OCI-LY3 (cell line): ENCODE data around the gene RANBP9.

Experiments used
- EZH2phosphoT487 ChIP-seq: fragments of 200-600 bp; shearing (Covaris generic); IDR thresholded peaks from 2 replicates; pipeline ENCODE4 v1.6.1; 2018; ENCODE audit warnings: antibody characterized with exemption, mixed run types, low read depth
- TF ChIP-seq, protein P1 (sequence below): fragments of 200-600, 300-600 bp; sonication (generic); IDR thresholded peaks from 2 replicates; pipeline ENCODE4 v1.5.1; 2014; ENCODE audit warnings: antibody characterized with exemption, low read length, low read depth

DNA sequence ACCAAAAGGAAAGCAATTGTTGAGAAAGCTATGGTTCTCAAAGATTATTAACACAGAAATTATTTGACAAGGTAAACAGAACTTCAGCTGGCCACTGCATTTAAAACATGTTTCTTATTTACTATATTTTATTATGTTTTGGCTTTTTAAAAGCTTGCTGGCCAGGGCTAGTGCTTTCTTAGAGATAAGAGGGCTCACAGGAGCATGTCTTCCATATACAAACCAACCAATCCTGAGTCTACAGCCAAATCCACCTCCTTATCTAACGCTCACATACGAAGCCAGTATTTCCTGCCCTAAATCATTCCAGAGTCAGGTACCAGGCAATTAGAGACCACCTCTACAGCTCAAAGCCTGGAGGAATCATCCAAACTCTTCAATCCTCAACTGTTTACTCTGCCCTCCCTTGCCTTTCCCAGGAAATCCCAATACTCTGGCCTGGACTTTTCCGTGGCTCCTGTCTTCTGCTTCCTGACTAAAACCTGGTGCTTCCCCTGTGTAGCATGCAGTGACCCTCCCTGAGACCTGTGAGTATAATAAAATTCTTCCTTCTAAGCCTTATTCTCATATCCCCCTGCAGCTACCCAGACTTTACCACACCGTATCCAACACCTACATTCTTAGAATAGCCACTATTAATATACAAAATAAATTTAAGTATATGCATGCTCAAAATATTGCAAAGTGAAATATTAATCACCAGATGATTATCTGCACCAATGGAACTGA lies 33.2 kb downstream of the RANBP9 start:
- TF ChIP-seq, protein P1, sequence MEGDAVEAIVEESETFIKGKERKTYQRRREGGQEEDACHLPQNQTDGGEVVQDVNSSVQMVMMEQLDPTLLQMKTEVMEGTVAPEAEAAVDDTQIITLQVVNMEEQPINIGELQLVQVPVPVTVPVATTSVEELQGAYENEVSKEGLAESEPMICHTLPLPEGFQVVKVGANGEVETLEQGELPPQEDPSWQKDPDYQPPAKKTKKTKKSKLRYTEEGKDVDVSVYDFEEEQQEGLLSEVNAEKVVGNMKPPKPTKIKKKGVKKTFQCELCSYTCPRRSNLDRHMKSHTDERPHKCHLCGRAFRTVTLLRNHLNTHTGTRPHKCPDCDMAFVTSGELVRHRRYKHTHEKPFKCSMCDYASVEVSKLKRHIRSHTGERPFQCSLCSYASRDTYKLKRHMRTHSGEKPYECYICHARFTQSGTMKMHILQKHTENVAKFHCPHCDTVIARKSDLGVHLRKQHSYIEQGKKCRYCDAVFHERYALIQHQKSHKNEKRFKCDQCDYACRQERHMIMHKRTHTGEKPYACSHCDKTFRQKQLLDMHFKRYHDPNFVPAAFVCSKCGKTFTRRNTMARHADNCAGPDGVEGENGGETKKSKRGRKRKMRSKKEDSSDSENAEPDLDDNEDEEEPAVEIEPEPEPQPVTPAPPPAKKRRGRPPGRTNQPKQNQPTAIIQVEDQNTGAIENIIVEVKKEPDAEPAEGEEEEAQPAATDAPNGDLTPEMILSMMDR: no peak
- no peak for TF ChIP-seq EZH2phosphoT487
